NB4 (cell line): ENCODE measurements around the gene GPRIN2.

ENCODE experiments used
- DNase-seq: peaks from one replicate; pipeline ENCODE4 v3.0.0; 2010; ENCODE audit warnings: low read depth
- H3K4me3 ChIP-seq: one replicate; pipeline ENCODE4 v1.5.1; 2011; ENCODE audit warnings: mild to moderate bottlenecking, low read depth, low read length, moderate library complexity
- MAX ChIP-seq: IDR thresholded peaks from 2 replicates; pipeline ENCODE4 v1.6.1; 2011; ENCODE audit warnings: low read depth, low read length
- MYC ChIP-seq: IDR thresholded peaks from 2 replicates; pipeline ENCODE4 v1.6.1; 2011; ENCODE audit warnings: low read depth, low read length
- POLR2A ChIP-seq: IDR thresholded peaks from 2 replicates; pipeline ENCODE4 v1.6.1; 2011; ENCODE audit warnings: mild to moderate bottlenecking; ENCODE audit not compliant: insufficient read length; ENCODE audit errors: extremely low read depth
- TF ChIP-seq, protein P1 (sequence below): IDR thresholded peaks from one replicate; pipeline ENCODE4 v1.5.1; 2012; ENCODE audit warnings: low read depth, low read length

The GPRIN2 gene

DNA sequence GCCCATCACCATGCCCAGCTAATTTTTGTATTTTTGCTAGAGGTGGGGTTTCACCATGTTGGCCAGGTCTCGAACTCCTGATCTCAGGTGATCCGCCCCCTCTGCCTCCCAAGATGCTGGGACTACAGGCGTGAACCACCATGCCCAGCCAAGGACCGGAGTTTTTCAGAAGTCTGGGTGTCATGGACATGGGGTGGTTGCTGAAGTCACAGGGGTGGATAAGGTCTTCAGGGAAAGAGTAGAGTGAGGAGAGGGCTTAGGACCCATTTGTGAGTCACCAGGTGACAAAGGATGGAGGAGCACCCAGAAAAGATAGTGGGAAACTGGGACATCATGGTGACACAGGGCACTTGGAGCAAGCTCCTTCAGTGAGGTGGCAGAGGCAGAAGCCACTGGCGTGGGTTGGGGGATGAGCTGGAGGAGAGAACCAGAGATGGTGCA is 2.8 kb upstream of the GPRIN2 start:
- no peak for DNase-seq
- no peak overlapping the region for H3K4me3 ChIP-seq
- TF ChIP-seq MYC (no peak), MAX (no peak), POLR2A (no peak)
- TF ChIP-seq, protein P1, sequence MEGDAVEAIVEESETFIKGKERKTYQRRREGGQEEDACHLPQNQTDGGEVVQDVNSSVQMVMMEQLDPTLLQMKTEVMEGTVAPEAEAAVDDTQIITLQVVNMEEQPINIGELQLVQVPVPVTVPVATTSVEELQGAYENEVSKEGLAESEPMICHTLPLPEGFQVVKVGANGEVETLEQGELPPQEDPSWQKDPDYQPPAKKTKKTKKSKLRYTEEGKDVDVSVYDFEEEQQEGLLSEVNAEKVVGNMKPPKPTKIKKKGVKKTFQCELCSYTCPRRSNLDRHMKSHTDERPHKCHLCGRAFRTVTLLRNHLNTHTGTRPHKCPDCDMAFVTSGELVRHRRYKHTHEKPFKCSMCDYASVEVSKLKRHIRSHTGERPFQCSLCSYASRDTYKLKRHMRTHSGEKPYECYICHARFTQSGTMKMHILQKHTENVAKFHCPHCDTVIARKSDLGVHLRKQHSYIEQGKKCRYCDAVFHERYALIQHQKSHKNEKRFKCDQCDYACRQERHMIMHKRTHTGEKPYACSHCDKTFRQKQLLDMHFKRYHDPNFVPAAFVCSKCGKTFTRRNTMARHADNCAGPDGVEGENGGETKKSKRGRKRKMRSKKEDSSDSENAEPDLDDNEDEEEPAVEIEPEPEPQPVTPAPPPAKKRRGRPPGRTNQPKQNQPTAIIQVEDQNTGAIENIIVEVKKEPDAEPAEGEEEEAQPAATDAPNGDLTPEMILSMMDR, result no peak

- TF ChIP-seq, protein P1, result no peak
- TF ChIP-seq MAX (no peak; the same call in 1 of the 2 replicates), POLR2A (no peak), MYC (no peak)
- DNase-seq, result no peak
- no peak overlapping the region for H3K4me3 ChIP-seq
Observed at GRCh38 chr10:46558392-46559185, 2.1 kb upstream of the GPRIN2 start.

DNA sequence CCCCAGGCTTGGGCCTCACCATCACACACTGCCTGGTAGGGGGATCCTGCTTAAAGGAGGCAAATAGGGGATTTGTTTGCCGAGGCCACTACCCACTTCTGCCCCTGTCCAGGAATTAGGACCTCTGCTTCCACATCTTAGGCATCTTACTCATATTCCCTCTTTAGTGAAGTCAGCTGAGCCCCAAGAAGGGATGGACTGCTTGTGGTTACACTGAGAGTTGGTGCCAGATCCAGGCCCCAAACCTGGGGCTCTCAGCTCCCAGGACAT is 1.6 kb upstream of the GPRIN2 start:
- TF ChIP-seq MYC (no peak), MAX (no peak), POLR2A (no peak)
- TF ChIP-seq, protein P1, result no peak
- DNase-seq, result no peak
- no peak overlapping the region for H3K4me3 ChIP-seq

- no peak overlapping the region for H3K4me3 ChIP-seq
- TF ChIP-seq MAX (no peak), POLR2A (no peak), MYC (no peak)
- TF ChIP-seq, protein P1, result no peak
- DNase-seq, result no peak
Observed at GRCh38 chr10:46557319-46558121, 1.1 kb upstream of the GPRIN2 start.

DNA sequence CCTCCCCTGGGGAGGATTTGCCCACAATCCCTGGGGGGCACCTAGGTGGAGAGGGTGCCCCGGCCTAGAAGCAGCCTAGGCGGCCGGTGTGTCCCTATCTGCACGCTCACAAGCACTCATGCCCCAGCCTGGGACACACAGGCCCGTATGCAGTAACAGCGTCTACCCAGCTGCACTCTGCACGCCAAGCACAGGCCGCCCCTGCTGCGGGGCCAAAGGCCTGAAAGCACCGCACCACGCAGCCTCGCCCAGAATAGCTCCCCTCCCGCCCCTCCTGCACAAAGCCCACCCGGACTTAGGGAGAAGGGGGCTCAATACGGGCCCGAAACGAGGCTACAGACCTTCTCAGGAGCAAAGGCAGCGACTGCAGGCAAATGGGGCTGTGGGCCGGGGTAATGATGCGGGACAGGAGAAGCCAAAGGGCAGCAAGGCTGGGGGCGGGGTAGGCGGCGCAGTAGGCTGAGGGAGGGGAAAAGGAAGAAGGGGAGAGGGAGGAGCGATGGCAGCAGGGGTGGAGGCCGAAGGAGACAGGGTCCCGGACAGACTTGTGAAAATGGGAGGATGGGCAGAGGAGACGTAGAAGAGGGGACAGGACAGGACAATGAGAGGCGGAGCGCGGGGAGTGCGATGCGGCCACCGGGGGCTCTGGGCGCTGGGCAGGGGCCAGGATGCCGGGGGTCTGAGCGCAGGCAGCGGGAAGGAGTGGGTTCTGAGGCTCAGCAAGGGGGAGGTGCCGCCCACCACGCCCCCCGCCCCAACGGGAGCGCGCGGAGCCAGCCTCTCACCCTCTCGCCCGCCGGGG is 544 bp downstream of the GPRIN2 start:
- peak; percentile 43 for DNase-seq
- TF ChIP-seq POLR2A, result no peak
- TF ChIP-seq MYC, result no peak
- TF ChIP-seq MAX, result no peak
- TF ChIP-seq, protein P1, result no peak
- no peak overlapping the region for H3K4me3 ChIP-seq
